ENCODE results near the gene GFY. TPM values are rescaled to one million over a fixed set of nuclear protein-coding genes. Genes with fewer than 3 reads are reported as not detected.
"Not testable (repeated sequence)": the region's sequence is repeated elsewhere in the genome, so short reads cannot be mapped to it uniquely, and the experiment has no call there.

Gene GFY
- total and polyA plus RNA-seq, 2 experiments from 2014 or later, result 1.8 to 8.4 TPM

DNA sequence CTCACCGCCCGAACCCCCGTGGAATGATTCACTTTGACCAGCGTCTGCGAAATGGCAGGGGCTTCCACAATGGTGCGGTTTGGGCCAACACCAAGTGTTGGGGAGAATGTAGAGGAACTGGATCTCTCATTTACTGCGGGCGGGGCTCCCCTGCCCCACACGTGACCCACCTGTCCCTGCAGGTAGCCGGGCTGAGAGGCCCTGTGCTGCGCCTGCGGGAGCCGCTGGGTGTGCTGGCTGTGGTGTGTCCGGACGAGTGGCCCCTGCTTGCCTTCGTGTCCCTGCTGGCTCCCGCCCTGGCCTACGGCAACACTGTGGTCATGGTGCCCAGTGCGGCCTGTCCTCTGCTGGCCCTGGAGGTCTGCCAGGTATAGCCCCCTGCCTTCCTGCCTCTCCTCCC is 43.0 kb downstream of the GFY start:
- Histone ChIP-seq H3K36me3 (no peaks in the 10 kb centered on the region), H3K27me3 (no peaks in the 10 kb centered on the region), H3K4me1 (ENCODE audit: low read depth) (no peaks in the 10 kb centered on the region), H3K9me3 (ENCODE audit: low read depth) (no peaks in the 10 kb centered on the region), H3K27ac (no peak overlapping the region), H3K4me3 (no peak overlapping the region)
- TF ChIP-seq, protein P1, sequence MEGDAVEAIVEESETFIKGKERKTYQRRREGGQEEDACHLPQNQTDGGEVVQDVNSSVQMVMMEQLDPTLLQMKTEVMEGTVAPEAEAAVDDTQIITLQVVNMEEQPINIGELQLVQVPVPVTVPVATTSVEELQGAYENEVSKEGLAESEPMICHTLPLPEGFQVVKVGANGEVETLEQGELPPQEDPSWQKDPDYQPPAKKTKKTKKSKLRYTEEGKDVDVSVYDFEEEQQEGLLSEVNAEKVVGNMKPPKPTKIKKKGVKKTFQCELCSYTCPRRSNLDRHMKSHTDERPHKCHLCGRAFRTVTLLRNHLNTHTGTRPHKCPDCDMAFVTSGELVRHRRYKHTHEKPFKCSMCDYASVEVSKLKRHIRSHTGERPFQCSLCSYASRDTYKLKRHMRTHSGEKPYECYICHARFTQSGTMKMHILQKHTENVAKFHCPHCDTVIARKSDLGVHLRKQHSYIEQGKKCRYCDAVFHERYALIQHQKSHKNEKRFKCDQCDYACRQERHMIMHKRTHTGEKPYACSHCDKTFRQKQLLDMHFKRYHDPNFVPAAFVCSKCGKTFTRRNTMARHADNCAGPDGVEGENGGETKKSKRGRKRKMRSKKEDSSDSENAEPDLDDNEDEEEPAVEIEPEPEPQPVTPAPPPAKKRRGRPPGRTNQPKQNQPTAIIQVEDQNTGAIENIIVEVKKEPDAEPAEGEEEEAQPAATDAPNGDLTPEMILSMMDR (IDR thresholded peaks at IDR 0.05; ENCODE audit: low read depth, low read length), result no peak
- no peak for DNase-seq (ENCODE audit: low read depth in 1 of 2, low spot score in 1 of 2)

DNA sequence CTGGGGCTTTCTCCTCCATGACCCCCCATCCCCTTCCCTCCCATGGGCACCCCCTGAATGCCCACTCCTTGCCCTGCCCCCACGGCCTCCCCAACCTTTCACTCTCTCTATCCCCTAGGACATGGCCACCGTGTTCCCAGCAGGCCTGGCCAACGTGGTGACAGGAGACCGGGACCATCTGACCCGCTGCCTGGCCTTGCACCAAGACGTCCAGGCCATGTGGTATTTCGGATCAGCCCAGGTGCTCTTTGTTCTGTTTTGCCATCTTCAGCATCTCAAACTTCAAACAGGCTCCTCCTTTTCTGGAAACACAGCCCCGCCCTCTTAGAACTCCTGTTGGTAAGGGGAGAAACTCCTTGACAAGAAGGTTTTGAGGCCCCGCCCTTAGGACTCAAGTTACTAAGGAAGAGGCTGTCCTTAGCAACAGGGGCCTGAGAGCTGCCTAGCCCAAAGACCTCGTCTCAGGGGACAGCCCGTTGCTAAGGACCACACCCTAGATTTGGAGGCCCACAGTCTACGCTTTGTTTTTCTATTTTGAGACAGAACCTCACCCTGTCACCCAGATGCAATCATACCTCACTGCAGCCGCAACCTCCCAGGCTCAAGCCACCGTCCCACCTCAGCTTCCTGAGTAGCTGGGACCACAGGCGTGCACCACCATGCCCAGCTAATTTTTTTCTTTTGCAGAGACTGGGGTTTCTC is 43.7 kb downstream of the GFY start:
- H3K27ac ChIP-seq, result no peak overlapping the region
- H3K4me1 ChIP-seq (ENCODE audit: low read depth), result no peaks in the 10 kb centered on the region
- DNase-seq (ENCODE audit: low read depth in 1 of 2, low spot score in 1 of 2), result peak; percentile 66 to 70
- H3K36me3 ChIP-seq, result no peaks in the 10 kb centered on the region
- H3K9me3 ChIP-seq (ENCODE audit: low read depth), result no peaks in the 10 kb centered on the region
- H3K4me3 ChIP-seq, result no peak overlapping the region
- TF ChIP-seq, protein P1 (IDR thresholded peaks at IDR 0.05; ENCODE audit: low read depth, low read length), result no peak
- H3K27me3 ChIP-seq, result no peaks in the 10 kb centered on the region

DNA sequence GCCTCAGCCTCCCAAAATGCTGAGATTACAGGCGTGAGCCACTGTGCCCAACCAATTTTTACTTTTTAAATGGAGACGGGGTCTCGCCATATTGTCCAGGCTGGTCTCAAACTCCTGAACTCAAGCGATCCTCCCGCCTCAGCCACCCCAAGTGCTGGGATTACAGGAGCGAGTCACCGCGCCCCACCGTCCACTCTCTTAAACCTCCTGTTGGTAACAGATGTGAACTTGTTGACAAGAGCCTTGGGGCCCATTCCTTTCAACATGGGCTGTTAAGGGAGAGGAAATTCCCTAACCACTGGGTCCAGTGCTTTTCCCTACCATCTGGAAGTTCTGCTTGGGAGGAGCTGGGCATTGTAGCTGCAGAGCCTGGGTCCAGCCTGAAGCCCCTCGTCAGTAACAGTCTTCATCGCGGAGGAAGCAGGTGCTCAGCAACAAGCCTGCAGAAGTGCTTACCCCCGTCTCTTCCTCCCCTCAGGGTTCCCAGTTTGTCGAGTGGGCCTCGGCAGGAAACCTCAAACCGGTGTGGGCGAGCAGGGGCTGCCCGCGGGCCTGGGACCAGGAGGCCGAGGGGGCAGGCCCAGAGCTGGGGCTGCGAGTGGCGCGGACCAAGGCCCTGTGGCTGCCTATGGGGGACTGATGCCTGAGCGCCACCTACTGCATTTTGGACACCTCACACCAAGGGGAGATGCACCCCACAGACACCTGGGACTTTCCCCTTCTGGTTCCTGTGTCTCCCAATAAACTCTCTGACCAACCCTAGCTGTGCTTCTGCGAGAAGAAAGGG is 44.8 kb downstream of the GFY start:
- no peak for DNase-seq (ENCODE audit: low read depth in 1 of 2, low spot score in 1 of 2)
- Histone ChIP-seq H3K36me3 (no peaks in the 10 kb centered on the region), H3K4me3 (no peak overlapping the region), H3K9me3 (ENCODE audit: low read depth) (no peaks in the 10 kb centered on the region), H3K27ac (no peak overlapping the region), H3K4me1 (ENCODE audit: low read depth) (no peaks in the 10 kb centered on the region), H3K27me3 (no peaks in the 10 kb centered on the region)
- TF ChIP-seq, protein P1 (IDR thresholded peaks at IDR 0.05; ENCODE audit: low read depth, low read length), result no peak

DNA sequence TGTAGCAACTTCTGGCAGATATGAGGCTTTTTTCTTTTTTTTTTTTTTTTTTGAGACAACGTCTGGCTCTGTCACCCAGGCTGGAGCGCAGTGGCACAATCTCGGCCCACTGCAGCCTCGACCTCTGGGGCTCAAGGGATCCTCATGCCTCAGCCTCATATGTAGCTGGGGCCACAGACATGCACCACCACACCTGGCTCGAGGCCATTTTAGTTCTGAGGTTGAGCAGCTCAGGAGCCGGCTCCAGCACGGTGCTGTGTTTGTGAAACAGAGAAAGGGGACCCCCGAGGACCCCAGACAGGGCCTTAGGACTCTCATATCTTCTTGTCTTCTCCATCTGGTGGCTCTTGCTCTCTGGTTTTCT is 45.4 kb downstream of the GFY start:
- no peak for DNase-seq (ENCODE audit: low read depth in 1 of 2, low spot score in 1 of 2)
- Histone ChIP-seq H3K27ac (no peak overlapping the region), H3K27me3 (no peaks in the 10 kb centered on the region), H3K4me1 (ENCODE audit: low read depth) (no peaks in the 10 kb centered on the region), H3K4me3 (no peak overlapping the region), H3K36me3 (no peaks in the 10 kb centered on the region), H3K9me3 (ENCODE audit: low read depth) (no peaks in the 10 kb centered on the region)
- TF ChIP-seq, protein P1 (IDR thresholded peaks at IDR 0.05; ENCODE audit: low read depth, low read length), result no peak

DNA sequence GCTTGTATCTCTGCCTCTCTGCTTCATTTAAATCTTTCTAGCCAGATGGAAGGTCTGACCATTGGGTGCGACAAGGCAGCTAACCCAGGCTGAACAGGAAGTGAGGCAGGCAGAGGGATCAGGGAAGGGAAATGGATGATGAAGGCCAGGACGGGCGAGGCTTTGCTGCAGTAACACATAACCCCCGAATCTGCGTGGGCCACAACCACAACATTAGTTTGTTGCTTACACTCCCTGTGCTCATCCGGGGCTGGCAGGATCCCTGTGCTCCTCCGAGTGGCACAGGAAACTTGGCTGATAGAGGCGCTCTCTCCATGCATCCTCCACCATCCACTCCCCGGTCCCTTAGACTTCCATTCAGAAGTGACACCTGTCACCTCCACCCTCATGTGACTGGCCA is 47.7 kb downstream of the GFY start:
- no peaks in the 10 kb centered on the region for H3K27me3 ChIP-seq
- TF ChIP-seq, protein P1 (IDR thresholded peaks at IDR 0.05; ENCODE audit: low read depth, low read length), result no peak
- H3K4me3 ChIP-seq, result no peak overlapping the region
- H3K27ac ChIP-seq, result no peak overlapping the region
- no peaks in the 10 kb centered on the region for H3K4me1 ChIP-seq (ENCODE audit: low read depth)
- H3K36me3 ChIP-seq, result no peaks in the 10 kb centered on the region
- H3K9me3 ChIP-seq (ENCODE audit: low read depth), result no peaks in the 10 kb centered on the region
- DNase-seq (ENCODE audit: low read depth in 1 of 2, low spot score in 1 of 2), result no peak

DNA sequence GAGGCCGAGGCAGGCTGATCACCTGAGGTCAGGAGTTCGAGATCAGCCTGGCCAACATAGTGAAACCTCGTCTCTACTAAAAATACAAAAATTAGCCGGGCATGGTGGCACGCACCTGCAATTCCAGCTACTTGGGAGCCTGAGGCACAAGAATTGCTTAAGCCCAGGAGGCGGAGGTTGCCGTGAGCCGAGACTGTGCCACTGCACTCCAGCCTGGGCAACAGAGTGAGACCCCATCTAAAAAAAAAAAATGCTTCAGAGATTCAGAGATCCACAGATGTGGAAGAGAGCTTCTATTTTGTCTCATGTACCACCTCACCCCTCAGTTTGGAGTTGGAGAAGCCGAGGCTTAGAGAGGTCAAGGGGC is 48.3 kb downstream of the GFY start:
- not testable (repeated sequence) for H3K27me3 ChIP-seq; H3K4me3 ChIP-seq; H3K9me3 ChIP-seq (ENCODE audit: low read depth); H3K4me1 ChIP-seq (ENCODE audit: low read depth); H3K36me3 ChIP-seq; DNase-seq (ENCODE audit: low read depth in 1 of 2, low spot score in 1 of 2); H3K27ac ChIP-seq
